Fibroblast of lung (primary cell): Measurements from ENCODE around the gene ZMAT5. TPM values are rescaled to one million over a fixed set of nuclear protein-coding genes. Genes with fewer than 3 reads are reported as not detected.

Experiments
- DNase-seq, 2 donors: peaks; one replicate each; pipeline versions ENCODE4 v3.0.0 to v3.0.0-alpha.2; 2010; ENCODE audit warnings: low read depth in 2 of 2
- H2AFZ ChIP-seq: 2 replicates; pipeline ENCODE4 v1.5.1; 2012; ENCODE audit warnings: low read length, control low read depth, inconsistent platforms
- H3K27ac ChIP-seq: 2 replicates; pipeline ENCODE4 v1.5.1; 2011; ENCODE audit warnings: low read length, control low read depth; ENCODE audit not compliant: insufficient read depth
- H3K27me3 ChIP-seq: 2 replicates; pipeline ENCODE4 v1.5.1; 2011; ENCODE audit warnings: mild to moderate bottlenecking, low read length; ENCODE audit not compliant: control insufficient read depth, insufficient read depth
- H3K36me3 ChIP-seq: 2 replicates; pipeline ENCODE4 v1.5.1; 2011; ENCODE audit warnings: low read length; ENCODE audit not compliant: control insufficient read depth, insufficient read depth
- H3K4me1 ChIP-seq: 2 replicates; pipeline ENCODE4 v1.5.1; 2011; ENCODE audit warnings: low read length; ENCODE audit not compliant: control insufficient read depth, insufficient read depth; ENCODE audit errors: extremely low read depth
- H3K4me2 ChIP-seq: 2 replicates; pipeline ENCODE4 v1.5.1; 2011; ENCODE audit warnings: low read length, control low read depth; ENCODE audit not compliant: insufficient read depth; ENCODE audit errors: extremely low read depth
- H3K4me3 ChIP-seq, 4 experiments: fragments of 200-600 bp in 1 of 4; sonication (generic) in 1 of 4; replicated peaks in 1 of 4; 2 replicates each; pipeline ENCODE4 v1.5.1; 2011 to 2016; ENCODE audit warnings: low read length in 4 of 4, low read depth in 3 of 4, mild to moderate bottlenecking in 3 of 4, control low read depth in 2 of 4, inconsistent platforms in 1 of 4, mixed read lengths in 1 of 4; ENCODE audit not compliant: insufficient read depth in 1 of 4; ENCODE audit errors: control extremely low read depth in 1 of 4
- H3K79me2 ChIP-seq: 2 replicates; pipeline ENCODE4 v1.5.1; 2012; ENCODE audit warnings: mild to moderate bottlenecking, low read length, inconsistent platforms; ENCODE audit not compliant: control insufficient read depth, insufficient read depth
- H3K9ac ChIP-seq: 2 replicates; pipeline ENCODE4 v1.5.1; 2011; ENCODE audit warnings: mild to moderate bottlenecking, low read length, control low read depth; ENCODE audit not compliant: insufficient read depth
- H3K9me3 ChIP-seq: 2 replicates; pipeline ENCODE4 v1.5.1; 2012; ENCODE audit warnings: low read depth, low read length; ENCODE audit not compliant: control insufficient read depth, insufficient read depth
- H4K20me1 ChIP-seq: 2 replicates; pipeline ENCODE4 v1.5.1; 2011; ENCODE audit warnings: low read length; ENCODE audit not compliant: control insufficient read depth, insufficient read depth; ENCODE audit errors: extremely low read depth
- EZH2 ChIP-seq: IDR thresholded peaks from 2 replicates; pipeline ENCODE4 v1.5.1; 2012; ENCODE audit warnings: low read length, control low read depth, mild to moderate bottlenecking; ENCODE audit errors: missing control alignments
- polyA plus RNA-seq, 2 donors: library from polyadenylated mRNA; depleted of rRNA in 1 of 2; stranded (reverse) in 1 of 2; unstranded in 1 of 2; fragments of >200 nt; gene quantifications; 2 replicates each; pipeline ENCODE4 v1.2.1, GENCODE V29; 2011 to 2012; ENCODE audit warnings: missing spikeins in 1 of 2
- total RNA-seq: library from RNA; depleted of rRNA; stranded (reverse); fragments of >200 nt; gene quantifications from 2 replicates; pipeline ENCODE4 v1.2.1, GENCODE V29; 2014
- TF ChIP-seq, protein P1 (sequence below), 2 donors: IDR thresholded peaks in 1 of 2; conservative IDR thresholded peaks in 1 of 2; 1 replicate in 1 of 2; 2 replicates in 1 of 2; pipeline ENCODE4 v1.5.1; 2011 to 2012; ENCODE audit warnings: low read length in 2 of 2, control low read depth in 1 of 2, inconsistent platforms in 1 of 2, low read depth in 1 of 2, mild to moderate bottlenecking in 1 of 2

ZMAT5 gene
- total and polyA plus RNA-seq, 2 donors (not counting 1 experiment from before 2014, with no cell fraction given), result 13.4 to 21.6 TPM

DNA sequence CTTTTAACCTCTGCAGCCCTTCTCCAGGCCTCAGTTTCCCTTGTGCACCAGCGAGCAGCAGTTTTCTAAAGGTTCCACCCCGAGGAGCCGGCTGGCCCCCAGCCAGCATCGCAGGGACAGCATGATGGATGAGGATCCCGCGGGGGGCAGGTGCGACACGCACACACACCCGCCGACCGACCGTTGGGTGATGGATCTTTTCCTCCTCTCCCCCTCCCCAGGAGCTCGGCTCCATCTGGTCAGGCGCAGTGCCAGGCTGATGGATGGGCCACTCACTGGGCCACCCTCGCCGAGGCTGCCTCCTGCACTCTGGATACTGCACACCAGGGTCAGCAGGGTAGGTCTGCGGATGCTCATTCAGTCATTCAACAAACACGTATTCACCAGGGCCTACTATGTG is 59.8 kb downstream of the ZMAT5 start:
- Histone ChIP-seq H3K36me3 (no peaks in the 10 kb centered on the region), H3K27ac (no peak overlapping the region), H3K4me3 (no peak overlapping the region), H3K79me2 (no peaks in the 10 kb centered on the region), H2AFZ (no peak overlapping the region), H3K4me2 (no peak overlapping the region), H3K27me3 (peaks cover 23% of the 10 kb centered on the region), H4K20me1 (no peaks in the 10 kb centered on the region), H3K9ac (no peak overlapping the region), H3K4me1 (no peaks in the 10 kb centered on the region), H3K9me3 (no peaks in the 10 kb centered on the region)
- no peak for DNase-seq
- TF ChIP-seq EZH2, result no peak
- TF ChIP-seq, protein P1, sequence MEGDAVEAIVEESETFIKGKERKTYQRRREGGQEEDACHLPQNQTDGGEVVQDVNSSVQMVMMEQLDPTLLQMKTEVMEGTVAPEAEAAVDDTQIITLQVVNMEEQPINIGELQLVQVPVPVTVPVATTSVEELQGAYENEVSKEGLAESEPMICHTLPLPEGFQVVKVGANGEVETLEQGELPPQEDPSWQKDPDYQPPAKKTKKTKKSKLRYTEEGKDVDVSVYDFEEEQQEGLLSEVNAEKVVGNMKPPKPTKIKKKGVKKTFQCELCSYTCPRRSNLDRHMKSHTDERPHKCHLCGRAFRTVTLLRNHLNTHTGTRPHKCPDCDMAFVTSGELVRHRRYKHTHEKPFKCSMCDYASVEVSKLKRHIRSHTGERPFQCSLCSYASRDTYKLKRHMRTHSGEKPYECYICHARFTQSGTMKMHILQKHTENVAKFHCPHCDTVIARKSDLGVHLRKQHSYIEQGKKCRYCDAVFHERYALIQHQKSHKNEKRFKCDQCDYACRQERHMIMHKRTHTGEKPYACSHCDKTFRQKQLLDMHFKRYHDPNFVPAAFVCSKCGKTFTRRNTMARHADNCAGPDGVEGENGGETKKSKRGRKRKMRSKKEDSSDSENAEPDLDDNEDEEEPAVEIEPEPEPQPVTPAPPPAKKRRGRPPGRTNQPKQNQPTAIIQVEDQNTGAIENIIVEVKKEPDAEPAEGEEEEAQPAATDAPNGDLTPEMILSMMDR (conservative IDR thresholded peaks at IDR 0.05 in 1 of 2, IDR thresholded peaks at IDR 0.05 in 1 of 2; ENCODE audit: low read depth in 1 of 2, low read length in 2 of 2), result no peak

DNA sequence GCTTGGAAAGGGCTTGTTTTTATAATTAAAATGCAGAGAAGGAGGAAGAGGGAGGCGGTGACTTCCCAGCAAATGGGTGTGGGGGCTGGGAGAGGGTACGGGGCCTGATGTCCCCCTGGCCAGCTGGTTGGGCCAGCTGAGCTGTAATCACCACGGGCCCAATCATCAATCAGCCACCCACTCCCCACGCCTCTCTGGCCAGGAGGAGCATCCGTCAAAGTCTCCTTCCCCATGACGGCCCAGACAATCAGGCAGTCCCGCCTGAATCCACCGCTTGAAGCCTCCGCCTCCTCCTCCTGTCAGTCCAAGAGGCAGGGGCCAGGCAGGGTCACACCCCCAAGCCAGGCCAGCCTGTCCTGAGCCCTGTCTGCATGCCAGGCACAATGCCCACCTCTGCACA is 60.3 kb downstream of the ZMAT5 start:
- H3K4me2 ChIP-seq, result no peak overlapping the region
- no peak overlapping the region for H2AFZ ChIP-seq
- DNase-seq, result peak in 1 of 2 donors; percentile 46
- H3K27me3 ChIP-seq, result peaks cover 23% of the 10 kb centered on the region
- H3K79me2 ChIP-seq, result no peaks in the 10 kb centered on the region
- no peaks in the 10 kb centered on the region for H3K36me3 ChIP-seq
- TF ChIP-seq, protein P1 (conservative IDR thresholded peaks at IDR 0.05 in 1 of 2, IDR thresholded peaks at IDR 0.05 in 1 of 2; ENCODE audit: low read depth in 1 of 2, low read length in 2 of 2), result no peak
- no peak for TF ChIP-seq EZH2
- peaks cover 5% of the 10 kb centered on the region for H3K4me1 ChIP-seq
- no peak overlapping the region for H3K9ac ChIP-seq
- H4K20me1 ChIP-seq, result no peaks in the 10 kb centered on the region
- H3K9me3 ChIP-seq, result no peaks in the 10 kb centered on the region
- no peak overlapping the region for H3K4me3 ChIP-seq
- no peak overlapping the region for H3K27ac ChIP-seq

DNA sequence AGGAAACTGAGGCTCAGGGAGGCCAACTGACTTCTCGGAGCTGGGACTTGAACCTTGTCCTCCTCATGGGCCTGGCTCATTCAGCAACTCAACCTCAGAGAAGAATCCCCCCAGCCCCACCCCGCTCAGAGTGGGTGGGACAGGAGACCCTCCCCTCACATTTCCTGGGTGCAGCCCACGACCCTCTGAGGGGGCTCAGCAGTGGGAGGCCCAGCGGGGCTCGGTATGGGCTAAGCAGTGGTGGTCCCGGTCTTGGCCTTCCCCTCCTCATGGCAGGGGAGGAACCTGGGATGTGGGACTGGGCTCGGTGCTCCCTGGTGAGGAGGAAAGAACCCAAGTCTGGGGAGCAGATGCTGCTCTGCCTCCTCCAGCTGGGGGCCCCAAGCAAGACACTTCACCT is 61.2 kb downstream of the ZMAT5 start:
- Histone ChIP-seq H3K9ac (no peak overlapping the region), H3K4me3 (no peak overlapping the region), H3K27me3 (peaks cover 23% of the 10 kb centered on the region), H3K4me1 (peaks cover 5% of the 10 kb centered on the region), H3K4me2 (no peak overlapping the region), H3K36me3 (no peaks in the 10 kb centered on the region), H4K20me1 (no peaks in the 10 kb centered on the region), H3K79me2 (no peaks in the 10 kb centered on the region), H2AFZ (no peak overlapping the region), H3K9me3 (no peaks in the 10 kb centered on the region), H3K27ac (no peak overlapping the region)
- TF ChIP-seq, protein P1 (conservative IDR thresholded peaks at IDR 0.05 in 1 of 2, IDR thresholded peaks at IDR 0.05 in 1 of 2; ENCODE audit: low read depth in 1 of 2, low read length in 2 of 2), result no peak
- DNase-seq, result no peak
